ENCODE measurements around the gene COL20A1.

Gene COL20A1

DNA sequence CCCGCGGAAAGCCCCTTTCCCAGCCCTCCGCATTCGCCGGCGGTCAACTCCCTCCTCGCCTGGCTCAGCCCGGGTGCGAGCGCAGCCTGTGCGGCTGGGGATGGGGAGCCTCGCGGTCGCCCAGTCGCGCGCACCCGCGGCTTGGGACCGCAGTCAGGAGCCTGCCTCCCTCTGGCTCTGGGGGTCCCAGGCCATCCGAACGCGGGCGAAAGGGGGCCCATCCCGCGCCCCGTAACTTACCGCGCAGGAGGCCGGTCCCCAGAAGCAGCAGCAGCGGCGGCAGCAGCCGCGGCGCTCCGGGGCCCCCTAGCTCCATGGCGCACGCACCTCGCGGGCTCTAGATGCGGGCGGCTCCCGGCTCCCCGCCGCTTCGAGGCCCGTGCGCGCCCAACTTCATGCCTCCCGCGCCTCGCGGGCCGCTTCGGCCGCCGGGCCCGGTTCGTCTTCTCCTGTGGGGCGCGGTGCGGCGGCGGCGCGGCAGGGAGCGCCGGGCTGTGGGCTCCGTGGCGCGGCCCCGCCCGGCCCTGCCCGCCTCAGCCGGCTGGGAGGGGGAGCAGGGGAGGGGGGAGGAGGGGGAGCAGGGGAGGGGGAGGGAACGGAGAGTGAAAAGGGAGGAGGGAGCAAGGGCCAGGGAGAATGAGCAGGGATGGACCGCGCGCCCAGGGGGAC is 68.0 kb downstream of the COL20A1 start, which contains the start of gene CHRNA4:
Gene CHRNA4, minus strand, starts transcription at position 500 of the 669 bp plus-strand sequence. Its CDS starts 184 bp downstream, at position 316.
- FAIRE-seq (no peak), DNase-seq (ENCODE audit: low spot score) (no peak)

DNA sequence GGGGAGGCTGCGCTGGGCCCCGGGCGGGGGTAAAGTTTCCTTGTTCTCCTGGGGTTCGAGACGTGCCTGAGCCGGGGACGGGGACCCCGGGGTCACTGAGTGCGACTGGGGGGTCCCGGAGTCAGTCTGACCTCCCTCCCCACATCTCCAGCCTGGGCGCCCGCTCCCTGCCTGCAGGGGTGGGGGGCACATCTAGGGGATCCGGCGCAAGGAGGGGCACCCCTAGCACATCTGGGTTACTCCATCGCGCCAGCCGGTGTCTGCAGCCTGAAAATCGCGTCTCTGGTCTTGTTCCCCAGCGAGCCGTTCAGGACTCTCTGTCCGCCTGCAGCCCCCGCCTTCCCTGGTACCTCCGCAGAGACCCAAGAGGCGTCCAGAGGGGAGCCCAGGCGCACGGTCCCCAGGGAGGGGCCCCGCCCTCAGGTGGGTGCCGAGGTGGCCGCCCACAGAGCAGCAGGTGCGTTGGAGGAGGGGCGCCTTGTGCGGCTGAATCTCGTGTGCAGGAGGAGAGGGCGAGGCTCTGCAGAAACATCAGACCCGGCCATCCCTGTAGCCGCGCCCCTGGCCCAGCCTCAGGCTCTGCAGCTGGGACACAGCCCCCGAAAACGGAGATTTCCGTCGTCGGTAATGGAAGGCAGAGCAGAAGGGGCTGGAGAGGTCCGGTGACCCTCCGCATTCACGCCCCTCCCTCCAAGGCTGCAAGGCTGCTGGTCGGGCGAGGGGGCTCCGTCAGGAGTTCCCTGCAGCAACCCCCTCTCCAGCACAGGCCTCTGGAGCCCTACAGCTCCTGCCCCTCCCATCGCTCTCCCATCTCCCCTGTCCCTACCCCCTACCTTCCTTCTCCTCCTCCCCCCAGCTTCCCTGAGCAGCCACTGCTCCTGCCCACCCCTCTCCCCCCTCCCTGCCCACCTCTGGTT is 68.8 kb downstream of the COL20A1 start:
- DNase-seq (ENCODE audit: low spot score) (no peak), FAIRE-seq (no peak)

DNA sequence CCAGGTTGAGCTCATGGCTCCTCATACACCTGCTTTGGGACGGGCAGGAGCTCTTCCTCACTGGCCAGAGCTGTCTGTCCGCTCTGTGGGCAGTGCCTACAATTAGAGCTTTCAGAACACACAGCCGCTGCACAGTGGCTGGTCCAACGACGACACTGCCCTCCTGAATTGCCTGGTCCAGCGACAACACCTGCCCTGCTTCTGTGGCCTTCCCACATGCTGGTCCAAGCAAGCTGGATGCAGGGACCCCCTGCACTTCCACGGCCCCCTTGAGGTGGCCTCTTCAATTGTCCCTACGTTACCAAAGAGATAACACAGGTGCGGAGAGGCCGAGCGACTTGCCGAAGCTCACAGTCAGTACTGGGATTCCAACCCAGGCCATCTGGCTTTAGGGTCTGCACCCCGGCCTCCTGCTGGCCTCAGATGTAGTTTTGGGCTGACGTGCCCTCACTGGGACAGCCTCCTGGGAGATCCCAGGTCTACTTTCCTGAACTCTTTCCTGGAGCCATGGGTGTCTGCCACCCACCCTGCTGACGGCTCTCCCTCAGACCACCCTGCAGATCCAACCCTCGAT is 69.5 kb downstream of the COL20A1 start:
- FAIRE-seq, result no peak
- DNase-seq (ENCODE audit: low spot score), result no peak

DNA sequence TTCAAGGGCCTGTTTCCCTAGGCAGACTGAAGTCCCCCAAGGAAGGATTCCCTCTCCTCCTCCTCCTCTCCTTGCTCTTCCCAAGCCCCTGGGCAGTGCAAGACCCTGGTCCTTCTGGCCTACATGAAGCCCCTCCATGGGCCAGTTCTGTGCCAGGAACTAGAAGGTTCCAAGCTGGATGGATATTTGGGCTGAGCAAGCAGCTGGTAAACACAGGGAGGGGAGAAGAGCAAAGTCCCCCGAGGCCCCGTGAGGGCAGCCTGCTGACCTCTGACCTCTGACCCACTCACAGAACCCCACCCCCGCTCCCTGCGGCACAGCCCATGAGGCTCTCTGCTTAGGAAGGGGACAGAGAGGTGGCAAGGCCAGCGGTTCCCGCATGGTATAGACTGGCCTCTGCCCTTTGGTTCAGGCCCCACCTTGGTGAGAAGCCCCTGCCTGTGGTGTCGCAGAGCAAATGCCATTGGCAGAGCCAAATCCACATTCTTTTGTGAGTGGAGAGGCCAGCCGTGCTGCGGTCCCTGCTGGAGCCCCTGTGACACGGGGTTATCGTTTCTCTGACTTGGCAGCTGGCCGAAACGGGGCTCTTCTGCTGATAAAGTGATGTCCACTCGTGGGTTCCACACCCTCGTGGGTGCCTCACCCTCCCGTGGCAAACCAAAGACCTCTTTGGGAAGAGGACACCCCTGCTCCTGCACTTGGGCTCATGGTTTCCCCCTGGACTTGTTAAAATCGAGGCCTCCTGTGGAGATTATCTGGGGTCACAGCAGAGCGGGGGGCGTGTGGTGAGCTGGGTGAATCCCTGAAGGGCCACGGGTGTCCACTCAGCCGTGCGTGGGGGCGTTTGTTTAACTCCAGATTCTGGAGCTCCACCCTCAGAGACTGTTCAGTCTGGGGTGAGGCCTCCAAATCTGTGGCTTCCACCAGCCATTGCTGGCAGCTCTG is 70.3 kb downstream of the COL20A1 start:
- FAIRE-seq, result no peak

DNA sequence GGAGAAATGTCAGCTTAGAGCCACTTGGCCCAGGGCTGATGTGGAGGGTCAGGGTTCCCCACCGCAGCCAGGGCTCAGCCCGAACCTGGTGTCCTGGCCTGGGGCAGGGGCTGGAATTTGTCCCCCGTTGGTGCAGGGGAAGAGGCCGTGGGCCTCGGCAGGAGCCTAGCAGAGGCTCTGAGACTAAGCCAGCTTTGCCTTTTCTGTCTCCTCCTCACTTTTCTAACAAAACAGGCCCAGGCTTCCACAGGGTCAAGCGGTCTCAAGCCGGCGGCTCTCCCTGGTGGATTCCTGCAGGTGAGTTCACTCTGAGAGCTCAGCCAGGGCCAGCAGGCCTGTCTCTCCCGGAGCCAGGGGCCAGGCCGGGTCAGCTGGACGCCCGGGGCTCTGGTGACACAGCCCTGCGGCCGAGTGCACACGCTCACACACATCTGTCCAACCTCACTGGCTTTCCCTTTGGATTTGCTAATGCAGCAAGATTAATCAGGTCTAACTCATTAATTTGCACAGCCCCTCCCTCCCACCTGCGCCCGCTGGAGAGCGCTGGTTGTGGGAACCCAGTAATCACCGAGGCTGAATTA is 71.1 kb downstream of the COL20A1 start:
- FAIRE-seq (no peak), DNase-seq (ENCODE audit: low spot score) (no peak)

More for the DNA sequence above, 70.3 kb downstream of the COL20A1 start:
- DNase-seq (ENCODE audit: low spot score), result no peak

DNA sequence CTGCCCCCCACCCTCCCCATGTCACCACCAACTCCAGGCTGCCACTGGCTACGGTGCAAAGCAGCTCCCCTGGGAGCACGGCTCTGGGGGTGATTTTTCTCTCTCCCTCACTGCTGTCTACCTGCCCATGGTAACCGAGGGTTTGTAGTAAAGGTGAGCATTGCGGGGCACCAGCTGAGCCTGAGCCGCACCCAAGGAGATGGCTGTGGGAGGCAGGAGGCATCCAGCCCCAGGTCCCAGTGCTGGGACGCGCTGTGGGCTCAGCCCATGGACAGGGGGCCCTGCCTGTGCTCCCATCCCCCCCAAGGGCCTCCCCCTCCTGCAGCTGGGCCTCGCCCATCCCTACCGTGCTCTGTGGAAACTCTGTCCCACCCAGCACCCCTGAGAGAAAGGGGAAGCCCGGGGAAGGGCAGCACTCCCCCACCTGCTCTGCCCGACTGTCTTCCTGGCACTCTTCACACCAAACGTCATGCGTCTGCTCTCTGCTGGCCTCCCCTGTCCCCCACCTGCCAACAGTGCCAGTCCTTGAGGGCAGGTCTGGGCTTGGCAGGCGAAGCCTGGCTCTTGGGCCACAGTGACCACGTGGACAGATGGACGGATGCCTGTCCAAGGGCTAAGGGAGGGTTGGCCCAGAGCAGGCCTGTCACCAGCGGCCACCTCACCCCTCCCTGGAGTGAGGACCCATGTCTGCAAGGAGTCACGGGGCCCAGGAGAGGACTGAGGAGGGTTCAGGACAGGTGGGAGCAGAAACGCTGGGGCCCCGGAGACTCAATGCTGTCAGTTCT is 72.0 kb downstream of the COL20A1 start:
- FAIRE-seq (no peak), DNase-seq (ENCODE audit: low spot score) (no peak)

DNA sequence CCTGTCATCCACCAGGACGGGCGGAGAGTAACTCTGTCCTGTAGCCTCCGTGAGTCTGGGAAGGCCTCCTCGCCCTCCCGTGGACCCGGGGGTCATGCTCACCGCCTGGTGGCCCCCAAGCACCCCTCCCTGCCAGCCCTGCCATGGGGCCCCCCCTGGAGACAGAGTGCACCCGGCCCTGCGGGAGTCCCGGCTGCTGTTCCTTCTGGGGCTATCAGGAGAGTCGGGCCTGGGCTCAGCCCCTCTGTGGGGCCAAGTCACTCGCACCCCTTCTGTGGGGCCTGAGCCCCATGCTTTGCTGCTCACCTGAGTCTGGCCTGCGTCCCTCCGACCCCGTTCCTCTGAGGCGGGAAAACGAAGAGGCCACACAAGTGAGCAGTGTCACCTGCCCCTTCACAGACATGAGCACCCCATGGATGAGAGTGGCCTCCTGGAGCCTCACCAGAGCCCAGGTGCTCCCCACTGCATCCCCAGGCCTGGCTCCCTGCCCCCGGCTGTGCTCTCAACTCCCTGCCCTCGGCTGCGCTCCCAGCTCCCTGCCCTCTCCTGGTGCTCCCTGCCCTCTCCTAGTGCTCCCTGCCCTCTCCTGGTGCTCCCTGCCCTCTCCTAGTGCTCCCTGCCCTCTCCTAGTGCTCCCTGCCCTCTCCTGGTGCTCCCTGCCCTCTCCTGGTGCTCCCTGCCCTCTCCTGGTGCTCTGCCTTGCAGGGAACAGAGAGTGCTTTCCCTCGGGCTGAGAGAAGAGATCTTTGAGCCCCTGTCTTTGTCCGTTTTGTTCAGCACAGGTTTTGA is 72.8 kb downstream of the COL20A1 start:
- FAIRE-seq, result no peak
- DNase-seq (ENCODE audit: low spot score), result no peak

DNA sequence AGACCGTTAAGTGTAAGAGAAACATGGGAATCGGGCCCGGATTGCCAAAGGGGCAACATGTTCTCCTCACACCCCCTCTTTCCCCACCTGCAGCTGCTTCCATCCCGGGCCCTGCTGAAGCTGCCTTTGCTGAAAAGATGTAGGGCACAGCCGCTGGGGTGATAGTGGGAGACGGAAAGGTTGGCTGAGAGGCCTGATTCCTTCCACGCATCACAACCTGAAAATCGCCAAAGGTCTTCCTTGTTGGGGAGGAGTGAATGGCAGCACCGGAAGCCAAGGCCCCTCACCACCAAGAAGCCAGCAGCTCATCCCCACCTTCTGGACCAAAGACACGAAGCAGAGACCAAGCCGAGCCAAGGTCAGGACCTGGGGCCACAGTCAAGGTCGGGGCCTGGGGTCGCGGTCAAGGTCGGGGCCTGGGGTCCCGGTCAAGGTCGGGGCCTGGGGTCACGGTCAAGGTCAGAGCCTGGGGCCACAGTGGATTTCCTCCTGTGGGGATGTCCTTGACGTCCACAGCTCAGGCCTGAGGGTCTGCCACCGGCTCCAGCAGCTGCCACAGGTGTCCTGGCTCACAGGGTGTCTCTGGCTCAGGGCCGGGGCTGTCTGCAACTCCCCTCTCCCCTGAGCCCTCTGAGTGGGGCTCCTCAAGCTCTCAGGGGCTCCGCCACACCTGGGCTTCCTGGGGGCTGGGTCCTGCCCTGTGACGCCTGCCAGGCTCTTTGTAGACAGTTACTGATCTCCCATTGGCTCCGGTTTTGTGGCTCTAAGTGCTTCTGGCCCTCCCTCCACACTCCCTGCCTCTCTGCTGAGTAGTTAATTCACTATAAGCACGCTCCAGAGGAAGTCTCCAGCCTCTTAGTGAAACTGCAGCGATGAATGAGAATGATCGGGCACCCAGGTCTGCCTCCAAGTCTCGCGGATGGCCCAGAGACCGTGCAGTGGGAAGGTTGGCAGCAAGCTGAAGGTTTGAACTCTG is 73.7 kb downstream of the COL20A1 start:
- FAIRE-seq (no peak), DNase-seq (ENCODE audit: low spot score) (no peak)

DNA sequence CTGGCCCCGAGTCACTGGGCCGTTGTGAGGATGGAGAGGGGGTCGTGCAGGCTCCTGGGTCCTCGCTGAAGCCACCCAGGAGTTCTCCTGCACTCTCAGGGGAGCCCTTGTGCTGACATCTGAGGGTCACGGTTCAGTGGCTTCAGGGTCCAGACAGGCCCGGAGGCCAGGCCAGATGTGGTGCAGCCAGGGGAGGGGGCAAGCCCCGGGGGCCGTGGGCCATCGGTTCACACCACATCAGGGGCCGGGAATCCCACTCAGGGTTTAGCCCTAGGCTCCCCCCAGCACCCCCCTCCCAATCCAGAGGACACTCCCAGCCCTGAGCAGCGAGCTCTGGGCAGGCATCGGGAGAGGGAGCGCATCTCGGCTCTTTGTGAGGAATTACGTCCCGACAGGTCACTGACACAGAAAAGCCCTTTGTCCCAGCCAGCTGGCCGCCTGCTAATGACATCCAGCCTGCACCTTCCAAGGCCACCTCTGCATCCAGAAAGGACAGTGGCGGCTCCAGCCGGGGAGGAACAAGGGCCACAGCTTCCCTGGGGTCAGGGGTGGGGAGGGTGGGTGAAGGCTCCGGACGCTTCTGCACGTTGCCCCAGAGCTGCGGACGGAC is 74.6 kb downstream of the COL20A1 start:
- DNase-seq (ENCODE audit: low spot score) (no peak), FAIRE-seq (no peak)

DNA sequence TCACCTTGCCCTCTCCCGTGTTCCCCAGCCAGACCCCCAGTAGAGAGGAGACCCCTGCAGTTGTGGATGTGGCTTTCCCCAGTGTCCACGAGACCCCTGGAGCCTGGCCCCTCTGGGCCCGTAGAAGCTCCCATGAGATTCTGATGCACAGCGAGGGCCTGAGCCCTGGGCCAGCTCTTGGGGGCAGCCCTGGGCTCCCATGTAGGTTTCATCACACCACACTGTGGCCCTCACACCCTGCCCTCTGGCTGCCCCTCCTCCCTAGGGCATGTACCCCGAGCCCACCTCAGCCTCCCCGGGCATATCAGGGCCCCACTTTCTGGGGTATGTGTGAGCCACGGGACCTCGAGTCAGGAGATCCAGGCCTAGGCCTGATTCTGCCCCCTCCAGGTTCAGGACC is 75.2 kb downstream of the COL20A1 start:
- DNase-seq (ENCODE audit: low spot score) (no peak), FAIRE-seq (no peak)

DNA sequence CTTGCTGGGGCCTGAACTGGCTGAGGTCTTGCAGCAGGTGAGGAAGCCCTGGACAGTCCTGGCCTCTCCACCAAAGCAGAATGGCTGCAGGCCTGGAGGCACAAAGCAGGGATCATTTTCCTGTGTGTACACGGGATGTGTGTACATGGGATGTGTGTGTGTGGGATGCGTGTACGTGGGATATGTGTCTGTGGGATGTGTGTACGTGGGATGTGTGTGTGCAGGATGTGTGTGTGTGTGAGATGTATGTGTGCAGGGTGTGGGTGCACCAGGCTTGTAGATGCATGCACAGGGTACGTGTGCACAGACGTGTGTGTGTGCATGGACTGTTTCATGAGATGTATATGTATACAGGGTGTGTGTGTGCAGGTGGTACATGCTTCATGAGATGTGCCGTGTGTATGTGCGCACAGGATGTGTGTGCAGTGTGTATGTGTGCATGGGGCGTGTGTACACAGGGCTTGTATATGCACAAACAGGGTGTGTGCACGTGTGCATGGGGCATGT is 76.1 kb downstream of the COL20A1 start:
- DNase-seq (ENCODE audit: low spot score), result no peak
- FAIRE-seq, result no peak

DNA sequence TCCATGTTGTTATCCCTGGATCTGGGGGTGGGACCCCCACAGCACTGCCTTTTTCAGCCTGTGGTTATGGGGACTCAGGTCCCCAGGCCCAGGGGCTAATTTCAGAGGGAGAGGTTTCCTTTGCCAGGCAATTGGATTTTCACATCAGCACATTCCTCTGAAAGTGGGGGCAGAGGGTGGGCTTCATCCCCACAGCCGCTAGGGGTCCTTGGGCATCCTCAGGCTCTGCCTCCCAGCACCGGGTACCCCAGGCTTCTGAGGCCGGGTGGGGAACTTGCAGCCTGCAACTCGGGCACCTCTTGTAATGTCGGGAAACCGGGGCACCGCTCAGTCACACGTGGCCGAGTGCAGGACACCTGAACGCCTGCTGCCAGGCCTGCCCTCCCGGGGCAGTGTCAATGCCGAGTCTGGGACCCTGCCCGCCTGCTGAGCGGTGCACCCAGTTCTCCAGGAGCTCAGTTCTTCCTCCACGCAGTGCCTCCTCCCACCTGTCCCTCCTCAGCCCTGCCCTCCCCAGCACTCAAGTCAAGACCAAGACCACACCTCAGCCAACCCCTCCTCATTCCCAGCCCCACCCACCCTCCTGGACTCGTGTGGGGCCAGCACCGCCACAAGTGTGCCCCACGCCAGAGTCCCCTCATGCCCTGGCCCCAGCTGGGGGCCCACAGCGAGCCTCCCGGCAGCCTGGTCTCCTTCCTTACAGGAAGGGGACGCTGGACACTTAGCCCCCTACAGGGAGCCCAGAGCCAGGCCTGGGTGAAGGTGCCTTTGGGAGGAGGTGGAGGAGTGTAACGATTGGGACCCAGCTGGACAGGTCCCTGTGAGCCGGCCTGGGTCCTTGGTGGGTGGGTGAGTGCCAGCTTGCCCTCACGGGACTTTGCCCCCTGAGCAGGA is 77.0 kb downstream of the COL20A1 start:
- FAIRE-seq, result no peak
- no peak for DNase-seq (ENCODE audit: low spot score)

DNA sequence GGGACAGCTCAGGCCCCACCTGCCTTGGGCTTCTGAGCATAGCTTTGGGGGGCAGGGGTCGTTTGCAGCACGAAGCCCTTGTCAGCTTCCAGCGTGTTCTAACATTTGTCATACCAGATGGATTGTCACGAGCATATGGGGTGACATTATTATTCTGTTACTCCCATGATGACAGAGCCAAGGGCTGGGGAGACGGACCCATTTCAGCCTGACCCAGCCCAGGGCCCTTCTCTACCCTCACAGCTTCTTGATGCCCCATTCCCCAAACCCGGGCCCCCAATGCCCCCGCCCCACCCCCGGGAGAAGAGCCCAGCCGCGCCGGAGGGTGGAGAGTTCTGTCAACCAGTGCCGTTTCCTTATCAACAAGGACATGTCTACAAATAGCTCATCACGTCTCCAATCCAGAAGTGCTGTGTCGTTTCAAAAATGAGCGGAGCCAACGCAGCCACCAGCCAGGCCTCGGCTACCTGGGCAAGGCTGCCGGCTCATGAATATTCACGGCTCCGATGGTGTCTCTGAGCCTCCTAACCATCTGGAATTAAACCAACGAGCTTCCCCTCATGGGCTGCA is 77.7 kb downstream of the COL20A1 start:
- FAIRE-seq (no peak), DNase-seq (ENCODE audit: low spot score) (no peak)

DNA sequence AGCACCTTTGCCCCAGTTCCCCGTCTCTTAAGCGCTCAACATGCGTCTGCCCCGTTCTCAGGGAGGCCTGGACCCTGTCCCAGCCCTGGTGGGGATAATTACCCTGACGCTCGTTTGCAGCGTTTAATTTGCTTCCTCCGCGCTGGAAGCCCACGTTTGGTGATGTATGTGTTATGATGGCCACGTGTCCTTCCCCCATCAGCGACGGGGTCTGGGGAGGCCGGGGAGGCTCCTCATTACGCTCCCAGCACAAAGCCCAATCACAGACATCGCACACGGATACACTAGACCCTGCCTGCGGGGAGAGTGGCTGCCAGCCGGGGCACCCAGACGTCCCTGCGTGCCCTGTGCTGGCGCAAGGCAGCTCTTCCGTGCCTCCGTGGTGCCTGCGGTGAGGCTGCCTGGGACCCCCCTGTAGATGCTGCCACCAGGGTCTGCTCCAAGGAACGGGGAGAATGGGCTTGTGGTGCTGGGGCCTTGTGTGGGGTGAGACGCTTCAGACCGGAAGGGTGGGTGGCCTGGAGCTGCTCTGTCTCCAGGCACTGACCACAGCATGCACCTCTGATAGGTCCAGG is 78.4 kb downstream of the COL20A1 start:
- FAIRE-seq (no peak), DNase-seq (ENCODE audit: low spot score) (no peak)
